ENCODE data around the gene RNASEH2B. TPM values are rescaled to one million over a fixed set of nuclear protein-coding genes. Genes with fewer than 3 reads are reported as not detected.
A peak's percentile ranks its signal among the peaks of the same experiment; 100 is the strongest.

The RNASEH2B gene
- total RNA-seq, 4 donors from 2014 or later: 27.5 to 82.2 (median 48.8) TPM

DNA sequence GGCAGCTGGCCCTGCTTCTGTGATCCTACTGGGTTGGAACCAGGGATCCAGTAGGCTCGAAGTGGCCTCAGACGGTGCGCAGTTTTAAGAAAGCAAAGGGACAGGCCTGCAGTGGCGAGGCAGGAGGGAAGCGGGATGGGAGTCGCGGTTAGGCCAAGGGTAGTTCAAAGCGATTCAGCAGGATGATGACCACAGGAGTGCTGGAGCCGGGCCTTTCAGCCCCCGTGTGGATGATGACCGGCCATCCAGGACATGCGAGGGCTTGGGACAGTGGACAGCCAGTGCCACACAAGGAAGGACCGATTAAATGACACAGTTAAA lies 854 bp downstream of the RNASEH2B start:
- intact Hi-C loops (cut with DNase I): loop anchor here (5.0 to 10.0 kb wide), 4 partner anchors 386 to 933 kb away; partner anchors contain the start of gene TRIM13
- no peaks in the 10 kb centered on the region for H3K27me3 ChIP-seq
- peaks cover 42 to 57% (median 49%) of the 10 kb centered on the region in 4 donors for H3K4me1 ChIP-seq
- no peaks in the 10 kb centered on the region for H3K9me3 ChIP-seq
- no peaks in the 10 kb centered on the region for H3K36me3 ChIP-seq
- peak overlapping the region; percentile 88 to 94 (median 90) for H3K27ac ChIP-seq (replicated peaks in 1 of 4)
- H3K4me3 ChIP-seq: peak overlapping the region; percentile 80 to 98 (median 83)
- DNase-seq (ENCODE audit: extremely low spot score): no peak
- TF ChIP-seq, protein P1, sequence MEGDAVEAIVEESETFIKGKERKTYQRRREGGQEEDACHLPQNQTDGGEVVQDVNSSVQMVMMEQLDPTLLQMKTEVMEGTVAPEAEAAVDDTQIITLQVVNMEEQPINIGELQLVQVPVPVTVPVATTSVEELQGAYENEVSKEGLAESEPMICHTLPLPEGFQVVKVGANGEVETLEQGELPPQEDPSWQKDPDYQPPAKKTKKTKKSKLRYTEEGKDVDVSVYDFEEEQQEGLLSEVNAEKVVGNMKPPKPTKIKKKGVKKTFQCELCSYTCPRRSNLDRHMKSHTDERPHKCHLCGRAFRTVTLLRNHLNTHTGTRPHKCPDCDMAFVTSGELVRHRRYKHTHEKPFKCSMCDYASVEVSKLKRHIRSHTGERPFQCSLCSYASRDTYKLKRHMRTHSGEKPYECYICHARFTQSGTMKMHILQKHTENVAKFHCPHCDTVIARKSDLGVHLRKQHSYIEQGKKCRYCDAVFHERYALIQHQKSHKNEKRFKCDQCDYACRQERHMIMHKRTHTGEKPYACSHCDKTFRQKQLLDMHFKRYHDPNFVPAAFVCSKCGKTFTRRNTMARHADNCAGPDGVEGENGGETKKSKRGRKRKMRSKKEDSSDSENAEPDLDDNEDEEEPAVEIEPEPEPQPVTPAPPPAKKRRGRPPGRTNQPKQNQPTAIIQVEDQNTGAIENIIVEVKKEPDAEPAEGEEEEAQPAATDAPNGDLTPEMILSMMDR (IDR thresholded peaks at IDR 0.05): no peak
- TF ChIP-seq POLR2AphosphoS5 (IDR thresholded peaks at IDR 0.05): peak in 1 of 2 donors; percentile 5
- 0% methylated on average over 13 of the region's 13 CpGs for WGBS

DNA sequence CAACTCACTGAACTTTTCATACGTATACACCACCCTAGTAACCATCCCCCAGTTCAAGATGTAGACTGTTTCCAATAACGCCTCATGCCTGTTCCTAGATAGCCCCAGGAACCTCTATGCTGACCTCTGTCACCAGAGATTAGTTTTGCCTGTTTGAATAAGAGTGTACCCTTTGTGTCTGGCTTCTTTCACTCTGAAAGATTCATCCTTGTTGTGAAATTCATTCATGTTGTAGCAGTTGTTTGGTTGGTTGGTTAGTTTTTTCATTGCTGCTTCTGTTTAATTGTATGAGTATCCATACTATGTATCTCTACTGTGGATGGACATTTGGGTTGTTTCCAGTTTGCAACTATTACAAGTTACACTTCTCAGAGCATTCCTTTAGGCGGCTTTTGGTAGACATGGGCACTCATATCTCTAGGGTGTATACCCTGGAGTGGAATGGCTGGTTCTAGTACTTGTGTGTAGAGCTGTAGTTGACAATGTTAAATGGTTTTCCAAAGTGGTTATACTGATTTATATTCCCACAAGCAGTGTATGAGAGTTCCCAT lies 1.6 kb downstream of the RNASEH2B start:
- intact Hi-C loops (cut with DNase I): loop anchor here (5.0 to 10.0 kb wide), 4 partner anchors 386 to 934 kb away; partner anchors contain the start of gene TRIM13
- no peak for TF ChIP-seq POLR2A (IDR thresholded peaks at IDR 0.05; ENCODE audit: low read depth)
- no peak for TF ChIP-seq POLR2AphosphoS5 (IDR thresholded peaks at IDR 0.05)
- TF ChIP-seq, protein P1 (IDR thresholded peaks at IDR 0.05): no peak
- no peak for TF ChIP-seq EP300 (IDR thresholded peaks at IDR 0.05)

DNA sequence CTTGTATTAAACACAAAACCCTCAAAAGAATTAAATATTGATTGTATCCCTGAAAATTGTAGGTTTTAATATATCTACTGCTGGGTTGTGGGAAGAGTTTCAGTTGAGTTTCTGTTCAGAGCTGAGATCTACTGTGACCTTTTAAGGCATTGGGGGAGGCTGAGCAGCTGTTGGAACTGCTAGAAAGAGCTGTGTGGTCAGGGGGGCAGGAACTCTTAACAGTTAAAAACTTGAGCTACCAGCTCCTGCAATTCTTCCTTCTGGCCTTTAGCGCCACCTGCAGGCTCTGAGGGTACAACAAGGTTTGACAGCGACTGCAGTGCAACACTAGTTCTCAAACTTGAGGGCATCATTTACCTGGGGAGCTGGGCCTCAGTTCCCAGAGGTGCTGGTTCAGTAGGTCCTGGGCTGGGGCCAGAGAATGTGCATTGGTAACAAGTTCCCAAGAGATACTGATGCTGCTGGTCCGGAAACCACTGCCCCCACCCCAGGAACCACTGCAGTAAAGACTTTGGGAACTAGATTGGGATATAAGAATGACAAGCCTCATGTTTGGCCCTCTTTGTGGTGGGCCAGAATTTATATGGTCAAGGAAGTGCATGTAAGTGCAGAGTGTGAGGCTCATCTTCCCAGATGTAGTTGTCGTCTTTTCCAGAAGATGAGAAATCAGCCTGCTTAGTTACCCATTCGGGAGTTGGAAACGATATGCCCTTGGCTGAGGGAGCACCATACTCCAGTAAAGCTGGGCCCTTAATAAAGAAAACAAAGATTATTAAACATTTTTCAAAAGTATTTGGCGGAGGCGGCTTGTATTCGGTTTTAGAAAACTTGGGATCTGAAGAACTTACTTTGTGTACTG lies 2.6 kb downstream of the RNASEH2B start:
- intact Hi-C loops (cut with DNase I): loop anchor here (5.0 to 10.0 kb wide), 4 partner anchors 387 to 935 kb away; partner anchors contain the start of gene TRIM13
- Histone ChIP-seq H3K36me3 (no peaks in the 10 kb centered on the region), H3K9me3 (no peaks in the 10 kb centered on the region), H3K4me3 (no peak overlapping the region), H3K27me3 (no peaks in the 10 kb centered on the region), H3K4me1 (peaks cover 54 to 70% (median 62%) of the 10 kb centered on the region in 4 donors), H3K27ac (replicated peaks in 1 of 4) (peak overlapping the region; percentile 7 to 91 (median 66))
- TF ChIP-seq EP300 (IDR thresholded peaks at IDR 0.05) (no peak), POLR2A (IDR thresholded peaks at IDR 0.05; ENCODE audit: low read depth) (no peak), POLR2AphosphoS5 (IDR thresholded peaks at IDR 0.05) (peak in 1 of 2 donors; percentile 50)
- TF ChIP-seq, protein P1 (IDR thresholded peaks at IDR 0.05): peak; percentile 80 to 89 (median 89)
- DNase-seq (ENCODE audit: extremely low spot score): no peak
- 57% methylated on average over 9 of the region's 9 CpGs for WGBS

More for the DNA sequence above, 1.6 kb downstream of the RNASEH2B start:
- no peaks in the 10 kb centered on the region for H3K9me3 ChIP-seq
- no peaks in the 10 kb centered on the region for H3K27me3 ChIP-seq
- peak overlapping the region; percentile 80 to 98 (median 83) for H3K4me3 ChIP-seq
- no peaks in the 10 kb centered on the region for H3K36me3 ChIP-seq
- H3K27ac ChIP-seq (replicated peaks in 1 of 4): peak overlapping the region; percentile 88 to 94 (median 90)
- no peak for DNase-seq (ENCODE audit: extremely low spot score)
- WGBS: 46% methylated on average over 3 of the region's 3 CpGs
- H3K4me1 ChIP-seq: peaks cover 45 to 61% (median 54%) of the 10 kb centered on the region in 4 donors

DNA sequence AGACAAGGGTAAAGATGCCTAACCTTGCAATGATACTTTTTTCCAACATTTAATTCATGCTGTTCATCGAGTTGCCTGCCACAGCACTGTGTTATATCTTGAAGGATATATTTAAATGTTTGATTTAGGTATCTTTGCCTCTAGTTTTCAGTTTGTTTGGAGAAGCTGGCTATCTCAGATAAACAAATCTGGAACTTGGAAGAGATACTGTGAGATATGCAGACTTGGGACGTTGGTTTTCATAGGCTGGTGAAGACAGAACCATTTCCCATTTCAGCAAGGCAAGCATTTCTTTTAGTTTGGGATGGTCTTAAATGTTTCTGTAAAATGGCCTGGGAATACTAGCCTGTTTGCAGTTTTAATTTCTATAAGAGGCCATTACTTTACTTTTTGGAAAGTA lies 3.3 kb downstream of the RNASEH2B start:
- Histone ChIP-seq H3K9me3 (no peaks in the 10 kb centered on the region), H3K36me3 (no peaks in the 10 kb centered on the region), H3K4me3 (no peak overlapping the region), H3K27ac (replicated peaks in 1 of 4) (peak overlapping the region; percentile 7 to 51 (median 36)), H3K4me1 (peaks cover 61 to 77% (median 69%) of the 10 kb centered on the region in 4 donors), H3K27me3 (no peaks in the 10 kb centered on the region)
- TF ChIP-seq, protein P1 (IDR thresholded peaks at IDR 0.05): no peak
- TF ChIP-seq POLR2AphosphoS5 (IDR thresholded peaks at IDR 0.05) (no peak), EP300 (IDR thresholded peaks at IDR 0.05) (no peak), POLR2A (IDR thresholded peaks at IDR 0.05; ENCODE audit: low read depth) (no peak)
- 44% methylated on average over 2 of the region's 2 CpGs for WGBS
- DNase-seq (ENCODE audit: extremely low spot score): no peak
- intact Hi-C loops (cut with DNase I): loop anchor here (5.0 to 10.0 kb wide), 4 partner anchors 388 to 936 kb away; partner anchors contain the start of gene TRIM13

Measured in esophagus muscularis mucosa (tissue), 4 donors.